Retinal pigment epithelial cell (primary cell): Measurements from ENCODE around the gene SLC16A3.

ENCODE experiments used
- DNase-seq: peaks from one replicate; pipeline ENCODE4 v3.0.0-alpha.2; 2010; ENCODE audit warnings: low read depth
- H3K4me3 ChIP-seq: 2 replicates; pipeline ENCODE4 v1.5.1; 2011; ENCODE audit warnings: mild to moderate bottlenecking, low read length, control low read depth, moderate library complexity
- CTCF ChIP-seq: conservative IDR thresholded peaks from 2 replicates; pipeline ENCODE4 v1.5.1; 2011; ENCODE audit warnings: low read depth, low read length, control low read depth, inconsistent platforms

Gene SLC16A3

GRCh38 chr17:82262344-82262743 lies 33.5 kb downstream of the SLC16A3 start:
- DNase-seq, result no peak
- TF ChIP-seq CTCF, result no peak

GRCh38 chr17:82263641-82264040 lies 34.8 kb downstream of the SLC16A3 start:
- DNase-seq, result no peak
- no peak for TF ChIP-seq CTCF
- H3K4me3 ChIP-seq, result no peak overlapping the region

More at GRCh38 chr17:82262344-82262743, 33.5 kb downstream of the SLC16A3 start:
- H3K4me3 ChIP-seq, result no peak overlapping the region

- TF ChIP-seq CTCF, result no peak
- DNase-seq, result no peak
- H3K4me3 ChIP-seq, result no peak overlapping the region
Observed at GRCh38 chr17:82266142-82266541, 37.3 kb downstream of the SLC16A3 start.

- TF ChIP-seq CTCF, result no peak
- peak overlapping the region; percentile 11 for H3K4me3 ChIP-seq
- DNase-seq, result peak; percentile 72
Observed at GRCh38 chr17:82267575-82268379, 38.9 kb downstream of the SLC16A3 start.

GRCh38 chr17:82269138-82269881 lies 40.5 kb downstream of the SLC16A3 start:
- DNase-seq, result no peak
- TF ChIP-seq CTCF, result no peak
- H3K4me3 ChIP-seq, result no peak overlapping the region

GRCh38 chr17:82269882-82270500 lies 41.1 kb downstream of the SLC16A3 start:
- no peak overlapping the region for H3K4me3 ChIP-seq
- TF ChIP-seq CTCF, result no peak
- DNase-seq, result no peak
